NCI-H187 treated with DMSO at 0.1 percent for 48 hours (cell line): Measurements from ENCODE around the gene CHRNE.

Experiments
- DNase-seq: peaks from one replicate; lab custom pipeline; 2025; lab: John Stamatoyannopoulos, UW

The CHRNE gene

DNA sequence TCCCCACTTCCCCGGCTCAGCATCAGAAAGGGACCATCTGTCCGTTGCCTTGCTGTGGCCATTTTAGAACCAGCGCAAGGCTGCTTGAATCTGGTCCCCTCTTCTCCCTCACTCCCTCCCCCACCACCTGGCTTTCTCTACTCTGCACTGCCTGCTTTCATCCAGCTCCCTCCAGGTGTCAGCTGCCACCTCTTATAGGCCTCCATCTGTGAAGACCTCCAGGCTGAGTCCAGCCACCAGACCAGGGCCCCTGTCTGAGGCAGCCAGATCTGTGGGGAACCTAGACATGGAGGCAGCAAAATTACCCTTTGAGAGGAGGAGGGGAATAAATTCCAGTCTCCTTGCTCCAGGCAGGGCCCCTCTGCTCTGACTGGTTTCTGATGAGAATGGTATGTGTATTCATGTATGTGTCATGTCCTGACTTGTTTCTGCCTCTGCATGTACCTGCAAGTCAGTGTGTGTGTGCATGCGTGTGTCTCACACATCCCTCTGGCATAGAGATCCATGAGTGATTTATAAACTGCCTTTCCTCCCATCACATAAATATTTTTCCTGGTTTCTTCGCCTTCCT, 48.7 kb downstream of the CHRNE start:
- no peak for DNase-seq

DNA sequence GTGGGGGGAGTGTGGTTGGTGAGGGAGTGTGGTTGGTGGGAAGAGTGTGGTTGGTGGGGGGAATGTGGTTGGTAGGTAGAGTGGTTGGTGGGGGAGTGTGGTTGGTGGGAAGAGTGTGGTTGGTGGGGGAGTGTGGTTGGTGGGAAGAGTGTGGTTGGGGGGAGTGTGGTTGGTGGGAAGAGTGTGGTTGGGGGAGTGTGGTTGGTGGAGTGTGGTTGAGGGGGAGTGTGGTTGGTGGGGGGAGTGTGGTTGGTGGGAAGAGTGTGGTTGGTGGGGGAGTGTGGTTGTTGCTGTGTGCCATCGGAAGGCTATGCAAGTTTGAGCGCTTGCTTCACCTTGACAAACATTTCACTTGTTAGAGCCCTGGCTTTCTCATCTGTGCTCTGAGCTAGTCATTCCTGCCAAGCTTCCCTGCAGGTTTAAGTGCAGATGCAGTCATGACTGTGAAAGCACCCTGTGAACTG, 49.7 kb downstream of the CHRNE start:
- no peak for DNase-seq

DNA sequence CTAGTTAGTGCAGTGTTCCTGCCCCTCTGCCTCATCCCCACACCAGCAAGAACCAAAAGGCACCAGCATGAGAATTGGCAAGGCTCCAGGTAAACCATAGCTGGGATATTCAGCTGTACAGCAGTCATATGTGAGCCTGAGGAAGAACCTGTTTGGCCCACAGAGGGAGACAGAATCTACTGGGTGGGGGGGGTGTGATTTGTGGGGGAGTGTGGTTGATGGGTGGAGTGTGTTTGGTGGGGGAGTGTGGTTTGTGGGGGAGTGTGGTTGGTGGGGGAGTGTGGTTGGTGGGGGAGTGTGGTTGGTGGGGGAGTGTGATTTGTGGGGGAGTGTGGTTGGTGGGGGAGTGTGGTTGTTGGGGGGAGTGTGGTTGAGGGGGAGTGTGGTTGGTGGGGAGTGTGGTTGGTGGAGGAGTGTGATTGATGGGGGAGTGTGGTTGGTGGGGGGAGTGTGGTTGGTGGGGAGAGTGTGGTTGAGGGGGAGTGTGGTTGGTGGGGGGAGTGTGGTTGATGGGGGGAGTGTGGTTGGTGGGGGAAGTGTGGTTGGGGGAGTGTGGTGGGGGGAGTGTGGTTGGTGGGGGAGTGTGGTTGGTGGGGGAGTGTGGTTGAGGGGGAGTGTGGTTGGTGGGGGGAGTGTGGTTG, 50.2 kb downstream of the CHRNE start:
- no peak for DNase-seq

DNA sequence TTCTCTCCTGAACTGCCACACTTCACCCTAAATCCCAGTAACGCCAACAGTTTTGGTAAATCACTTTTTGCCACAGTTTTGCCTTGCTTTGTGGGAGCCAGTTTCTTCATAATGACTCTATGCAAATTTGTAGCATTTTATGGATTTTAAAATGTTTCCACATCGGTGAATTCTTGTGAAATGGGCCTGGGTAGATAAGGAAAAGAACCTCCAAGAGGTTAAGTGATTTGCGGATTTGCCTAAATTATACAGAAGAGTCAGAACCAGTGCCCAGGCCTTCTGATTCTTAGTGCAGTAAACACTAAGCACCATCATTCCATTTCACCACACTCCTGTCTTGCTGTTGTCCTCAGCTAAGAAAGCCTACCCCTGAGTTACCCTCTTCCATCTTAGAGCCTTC, 51.8 kb downstream of the CHRNE start:
- DNase-seq = no peak

DNA sequence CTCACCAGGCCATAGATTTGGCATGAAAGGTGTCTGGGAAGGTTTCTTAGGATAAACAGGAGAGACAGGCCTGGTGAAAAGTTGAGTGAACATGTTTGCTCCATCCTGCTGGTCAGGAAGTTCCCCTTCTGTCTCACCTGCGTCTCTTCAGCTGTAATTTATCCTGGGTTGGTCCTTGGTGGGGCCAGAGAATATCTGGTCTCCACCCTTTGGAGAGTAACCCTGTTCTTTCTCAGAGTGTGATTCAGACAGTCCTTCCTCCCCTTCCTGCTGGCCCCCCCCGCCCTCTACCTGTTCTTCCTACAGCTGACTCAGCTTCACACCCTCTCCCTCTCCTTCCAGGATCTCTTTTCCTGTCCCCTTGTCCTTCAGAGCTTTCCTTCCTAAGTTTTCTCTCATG, 52.7 kb downstream of the CHRNE start:
- no peak for DNase-seq

DNA sequence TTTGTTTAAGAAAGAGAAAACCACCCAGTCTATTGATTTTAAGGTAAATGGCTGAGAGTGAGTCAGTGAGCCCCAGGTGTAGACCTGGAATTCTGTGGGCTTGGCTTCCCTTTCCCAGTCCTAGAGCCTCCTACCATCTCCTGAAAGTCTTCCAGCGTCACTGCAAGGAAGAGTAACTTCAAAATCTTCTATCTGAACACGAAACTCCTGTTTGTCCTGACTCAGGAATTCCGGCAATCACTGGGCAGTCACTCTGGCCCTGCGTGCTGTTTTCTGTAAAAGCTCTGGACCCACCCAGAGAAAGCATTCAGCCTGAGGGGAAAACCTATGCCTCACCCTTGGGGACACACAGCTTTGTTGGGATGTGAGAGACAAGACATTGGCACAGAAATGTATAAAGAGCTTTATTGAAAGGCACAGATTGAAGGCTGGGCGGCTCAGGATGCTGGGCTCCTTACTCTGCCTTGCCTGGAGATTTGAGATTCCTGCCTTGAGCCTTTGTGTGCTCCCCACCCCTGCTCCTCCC, 53.8 kb downstream of the CHRNE start:
- no peak for DNase-seq
